HG03064 (cell line): Measurements from ENCODE around the gene THUMPD2.
A peak's percentile ranks its signal among the peaks of the same experiment; 100 is the strongest.
"Not testable (repeated sequence)": the region's sequence is repeated elsewhere in the genome, so short reads cannot be mapped to it uniquely, and the experiment has no call there.

ENCODE experiments used
- ATAC-seq: cut with Tn5 transposase; IDR thresholded peaks from one replicate; pipeline ENCODE4 v1.9.1; 2021; ENCODE audit warnings: low read depth; ENCODE audit not compliant: unreplicated experiment

THUMPD2 gene

GRCh38 chr2:39778775-39779340, at the start of gene THUMPD2:
TSS of gene THUMPD2 (minus strand) at chr2:39779258. CDS start at chr2:39779239, 19 bp downstream.
- ATAC-seq, result peak; percentile 61

- no peak for ATAC-seq
Observed at GRCh38 chr2:39821871-39822270, 42.8 kb upstream of the THUMPD2 start.

- ATAC-seq, result no peak
Observed at GRCh38 chr2:39816845-39817244, 37.8 kb upstream of the THUMPD2 start.

- no peak for ATAC-seq
Observed at GRCh38 chr2:39816428-39816827, 37.4 kb upstream of the THUMPD2 start.

GRCh38 chr2:39805936-39806608, 27.0 kb upstream of the THUMPD2 start:
- no peak for ATAC-seq

- no peak for ATAC-seq
Observed at GRCh38 chr2:39803839-39804238, 24.8 kb upstream of the THUMPD2 start.

GRCh38 chr2:39800752-39801151, 21.7 kb upstream of the THUMPD2 start:
- ATAC-seq, result no peak

- no peak for ATAC-seq
Observed at GRCh38 chr2:39796134-39796533, 17.1 kb upstream of the THUMPD2 start.

GRCh38 chr2:39790216-39790818, 11.3 kb upstream of the THUMPD2 start:
- not testable (repeated sequence) for ATAC-seq

- ATAC-seq, result no peak
Observed at GRCh38 chr2:39787950-39788349, 8.9 kb upstream of the THUMPD2 start.

- ATAC-seq, result no peak
Observed at GRCh38 chr2:39786761-39787522, 7.9 kb upstream of the THUMPD2 start.

- no peak for ATAC-seq
Observed at GRCh38 chr2:39782591-39782990, 3.5 kb upstream of the THUMPD2 start.

GRCh38 chr2:39781697-39782096, 2.6 kb upstream of the THUMPD2 start:
- no peak for ATAC-seq

GRCh38 chr2:39780825-39781600, 2.0 kb upstream of the THUMPD2 start:
- no peak for ATAC-seq

- ATAC-seq, result no peak
Observed at GRCh38 chr2:39779927-39780326, 869 bp upstream of the THUMPD2 start.

GRCh38 chr2:39779341-39779851, 338 bp upstream of the THUMPD2 start:
- no peak for ATAC-seq

GRCh38 chr2:39778233-39778632, 825 bp downstream of the THUMPD2 start:
- ATAC-seq, result no peak

GRCh38 chr2:39772812-39773152, 6.3 kb downstream of the THUMPD2 start:
- no peak for ATAC-seq

- ATAC-seq, result no peak
Observed at GRCh38 chr2:39772086-39772811, 6.8 kb downstream of the THUMPD2 start.

GRCh38 chr2:39762448-39762847, 16.6 kb downstream of the THUMPD2 start:
- no peak for ATAC-seq
